Activated CD4-positive, alpha-beta T cell treated with anti-CD3 and anti-CD28 coated beads, Interleukin-2, amount 50 U/mL, for 16 hours (primary cell): ENCODE measurements around the gene EXT2.

Experiments used
- DNase-seq: peaks from one replicate; pipeline ENCODE4 v3.0.0-alpha.2; 2020

The EXT2 gene

GRCh38 chr11:44270403-44271273 is 175.2 kb downstream of the EXT2 start:
- no peak for DNase-seq

- DNase-seq = no peak
These were observed 175.8 kb downstream of the EXT2 start for GRCh38 chr11:44271286-44271685.

- DNase-seq = no peak
These were observed 178.9 kb downstream of the EXT2 start for GRCh38 chr11:44274404-44274803.

GRCh38 chr11:44275241-44275640 is 179.8 kb downstream of the EXT2 start:
- DNase-seq = no peak

- DNase-seq = no peak
These were observed 180.6 kb downstream of the EXT2 start for GRCh38 chr11:44275961-44276550.

- no peak for DNase-seq
These were observed 182.0 kb downstream of the EXT2 start for GRCh38 chr11:44277196-44278090.

GRCh38 chr11:44279483-44279882 is 184.0 kb downstream of the EXT2 start:
- no peak for DNase-seq

- no peak for DNase-seq
These were observed 184.8 kb downstream of the EXT2 start for GRCh38 chr11:44280257-44280656.

GRCh38 chr11:44281151-44281550 is 185.7 kb downstream of the EXT2 start:
- no peak for DNase-seq

- DNase-seq = no peak
These were observed 187.1 kb downstream of the EXT2 start for GRCh38 chr11:44282620-44283019.

GRCh38 chr11:44285756-44286155 is 190.3 kb downstream of the EXT2 start:
- DNase-seq = no peak

- peak; percentile 71 for DNase-seq
These were observed 190.9 kb downstream of the EXT2 start for GRCh38 chr11:44286268-44286880.

- DNase-seq = no peak
These were observed 191.4 kb downstream of the EXT2 start for GRCh38 chr11:44286911-44287310.

- no peak for DNase-seq
These were observed 192.7 kb downstream of the EXT2 start for GRCh38 chr11:44288133-44288526.

GRCh38 chr11:44290208-44290607 is 194.7 kb downstream of the EXT2 start:
- DNase-seq = no peak
